Activated naive CD8-positive, alpha-beta T cell treated with anti-CD3 and anti-CD28 coated beads, Interleukin-2, amount 50 U/mL, for 16 hours (primary cell): ENCODE results near the gene DYNLT5.
"Not testable (repeated sequence)": the region's sequence is repeated elsewhere in the genome, so short reads cannot be mapped to it uniquely, and the experiment has no call there.

Experiments
- DNase-seq: peaks from one replicate; pipeline ENCODE4 v3.0.0-alpha.2; 2020; ENCODE audit warnings: low read depth, low spot score

DYNLT5 gene

GRCh38 chr1:66750577-66750976 lies 1.7 kb upstream of the DYNLT5 start:
- DNase-seq: no peak

DNA sequence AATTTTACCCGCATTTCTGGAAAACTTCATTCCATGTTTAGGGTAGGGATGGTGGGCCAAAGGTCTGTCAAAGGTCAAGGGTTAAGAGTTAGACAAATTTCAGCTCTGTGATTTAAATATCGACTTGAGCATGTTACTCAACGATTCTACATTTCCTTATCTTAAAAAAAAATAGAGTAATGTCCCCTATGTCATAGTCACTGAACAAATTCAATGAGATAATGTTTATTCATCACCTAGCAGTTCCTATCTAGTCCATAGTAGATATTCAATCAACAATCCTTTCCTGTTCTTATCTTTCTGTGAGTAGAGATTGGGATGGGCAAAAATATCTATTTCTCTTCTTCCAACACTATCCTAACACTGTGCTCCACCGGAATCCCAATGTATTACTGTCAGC lies 1.1 kb upstream of the DYNLT5 start:
- no peak for DNase-seq

DNA sequence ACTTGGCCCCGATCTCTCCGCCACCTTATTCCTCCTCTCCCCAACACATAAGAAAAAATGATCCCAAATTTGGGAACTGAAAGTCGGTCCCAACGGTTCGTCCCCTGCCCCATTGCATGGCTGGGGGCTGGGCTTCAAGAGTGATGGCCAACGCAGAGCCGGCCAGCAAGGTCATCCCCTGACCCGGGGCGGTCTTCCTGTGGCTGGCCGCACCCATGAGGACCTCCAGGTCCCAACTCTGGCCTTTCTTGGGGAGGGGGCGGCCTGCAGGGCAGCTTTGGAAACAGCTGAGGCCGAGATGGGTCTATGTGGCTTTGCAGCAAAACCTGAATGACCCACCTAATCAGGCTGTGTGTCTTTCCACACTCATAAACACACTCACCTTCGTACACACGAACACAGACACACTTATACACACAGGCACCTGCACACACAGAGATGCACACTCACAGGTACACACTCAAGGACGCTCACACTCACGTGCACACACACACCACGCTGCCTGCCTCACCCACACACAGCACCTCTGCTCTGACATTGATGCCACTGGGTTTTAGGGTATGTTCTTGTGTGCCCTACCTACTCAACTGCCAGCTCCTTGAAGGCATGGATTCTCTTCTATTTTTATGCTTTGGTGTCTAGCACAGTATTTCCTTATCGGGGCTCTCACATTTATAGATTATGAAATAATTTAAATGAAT lies 562 bp downstream of the DYNLT5 start:
- DNase-seq: no peak

DNA sequence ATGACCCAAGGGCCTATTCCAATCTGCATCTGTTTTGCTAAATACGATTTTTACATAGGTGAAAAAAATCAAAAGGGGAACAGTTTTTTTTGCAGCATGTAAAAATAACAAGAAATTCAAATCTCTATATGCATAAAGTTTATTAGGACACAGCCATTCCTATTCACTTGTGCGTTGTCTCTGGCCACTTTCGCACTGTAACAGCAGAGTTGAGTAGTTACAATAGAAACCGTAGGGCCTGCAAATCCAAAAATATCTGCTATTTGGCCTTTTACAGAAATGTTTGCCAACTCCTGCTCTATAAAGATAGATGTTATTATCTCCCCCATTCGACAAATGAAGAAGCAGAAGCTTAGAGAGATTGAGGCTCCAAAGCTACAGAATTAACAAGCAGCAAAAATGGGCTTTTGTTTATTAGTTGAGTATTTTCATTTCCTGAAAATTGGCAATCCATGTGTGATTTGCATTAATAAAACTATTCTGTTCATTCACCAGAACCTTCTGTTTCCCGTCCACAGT lies 5.5 kb downstream of the DYNLT5 start:
- no peak for DNase-seq

DNA sequence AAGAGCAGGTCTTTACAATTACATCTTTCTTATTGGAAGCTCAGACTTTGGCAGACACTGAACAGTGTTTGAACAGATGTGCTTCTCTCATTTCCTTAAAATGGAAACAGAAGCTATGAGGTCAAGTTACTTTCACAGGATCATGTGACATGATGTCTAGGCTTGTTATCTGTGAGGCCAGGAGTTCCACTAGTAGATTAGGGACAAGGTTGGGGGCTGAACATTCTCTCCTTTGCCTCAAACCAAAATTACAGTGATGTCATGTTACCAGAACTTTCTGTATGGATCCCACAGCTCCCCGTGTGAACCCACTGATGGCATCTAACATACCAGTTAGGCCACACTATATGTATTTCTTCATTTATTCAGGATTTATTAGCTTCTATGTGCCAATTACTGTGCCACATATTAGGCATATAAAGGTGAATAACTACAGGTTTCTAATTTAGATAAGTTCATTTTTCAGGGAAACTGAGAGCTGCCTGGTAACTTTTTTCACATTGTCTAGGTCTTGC lies 6.0 kb downstream of the DYNLT5 start:
- DNase-seq: no peak

DNA sequence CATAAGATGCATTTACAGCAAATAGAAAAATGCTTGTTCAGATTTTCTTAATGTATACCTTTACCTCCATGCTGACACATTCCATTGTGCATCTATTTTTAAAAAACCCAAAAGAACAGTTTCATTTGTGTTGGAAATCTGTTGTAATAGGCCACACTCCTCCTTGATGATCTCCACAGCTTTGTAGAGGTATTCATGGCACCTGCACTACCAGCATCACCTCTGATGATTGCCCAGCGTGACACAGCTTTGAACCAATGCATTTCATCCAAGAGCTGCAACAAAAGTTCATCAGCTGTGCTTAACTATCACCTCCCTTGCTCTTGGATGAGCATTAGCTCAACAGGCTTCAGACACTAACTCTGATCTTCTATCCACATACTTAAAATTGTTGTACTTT lies 8.2 kb downstream of the DYNLT5 start:
- no peak for DNase-seq

- DNase-seq: no peak
Measured at GRCh38 chr1:66761221-66761620, 9.0 kb downstream of the DYNLT5 start.

DNA sequence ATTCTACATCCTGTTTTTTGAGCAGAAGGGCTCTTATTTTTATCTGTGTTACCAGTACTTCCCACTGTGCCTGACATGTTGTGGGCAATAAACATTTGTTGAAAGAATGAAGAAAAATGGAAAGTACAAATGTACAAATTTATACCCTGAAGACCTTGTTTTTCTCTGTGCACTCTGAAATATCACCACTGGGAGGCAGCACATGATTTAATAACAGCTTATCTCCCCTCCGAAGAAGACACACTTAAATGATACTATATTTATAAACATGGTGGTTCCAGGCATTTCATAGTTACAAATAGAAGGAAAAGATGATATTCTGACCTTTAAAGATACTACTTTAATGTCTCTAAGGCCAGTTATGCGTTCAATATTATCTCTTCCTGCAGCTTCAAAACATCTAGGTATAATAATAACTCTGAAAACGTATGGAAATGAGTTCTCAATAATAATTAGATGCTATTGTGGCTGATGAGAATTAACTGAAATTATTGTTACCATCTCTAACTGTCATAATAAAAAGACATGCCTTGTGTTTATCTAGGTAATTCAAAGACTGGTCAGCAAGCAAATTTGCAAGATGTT lies 12.8 kb downstream of the DYNLT5 start:
- DNase-seq: peak; percentile 25

GRCh38 chr1:66767626-66768025 lies 15.4 kb downstream of the DYNLT5 start:
- no peak for DNase-seq

DNA sequence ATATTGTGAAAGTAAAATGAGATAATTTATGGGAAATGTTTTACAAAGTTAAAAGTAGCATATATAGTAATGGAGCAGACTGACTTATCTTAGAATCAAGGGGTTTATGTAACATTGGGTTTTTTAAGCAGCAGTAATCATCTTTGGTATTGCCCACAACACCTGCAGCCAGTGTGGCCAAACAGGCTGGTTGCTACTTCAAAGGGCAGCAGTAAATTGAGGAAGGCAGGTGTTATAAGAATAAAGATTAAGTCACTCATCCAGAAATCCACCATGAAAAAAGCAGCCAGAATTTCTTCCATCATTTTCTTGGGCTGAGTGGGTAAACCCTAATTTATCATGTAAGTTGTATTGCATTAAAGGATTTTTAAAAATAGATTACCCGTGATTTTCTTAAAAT lies 16.7 kb downstream of the DYNLT5 start:
- DNase-seq: no peak

- no peak for DNase-seq
Measured at GRCh38 chr1:66769512-66770229, 17.4 kb downstream of the DYNLT5 start.

GRCh38 chr1:66770240-66770639 lies 18.0 kb downstream of the DYNLT5 start:
- no peak for DNase-seq

GRCh38 chr1:66770694-66771093 lies 18.4 kb downstream of the DYNLT5 start:
- DNase-seq: no peak

- no peak for DNase-seq
Measured at GRCh38 chr1:66773227-66773626, 21.0 kb downstream of the DYNLT5 start.

- DNase-seq: no peak
Measured at GRCh38 chr1:66774438-66774837, 22.2 kb downstream of the DYNLT5 start.

DNA sequence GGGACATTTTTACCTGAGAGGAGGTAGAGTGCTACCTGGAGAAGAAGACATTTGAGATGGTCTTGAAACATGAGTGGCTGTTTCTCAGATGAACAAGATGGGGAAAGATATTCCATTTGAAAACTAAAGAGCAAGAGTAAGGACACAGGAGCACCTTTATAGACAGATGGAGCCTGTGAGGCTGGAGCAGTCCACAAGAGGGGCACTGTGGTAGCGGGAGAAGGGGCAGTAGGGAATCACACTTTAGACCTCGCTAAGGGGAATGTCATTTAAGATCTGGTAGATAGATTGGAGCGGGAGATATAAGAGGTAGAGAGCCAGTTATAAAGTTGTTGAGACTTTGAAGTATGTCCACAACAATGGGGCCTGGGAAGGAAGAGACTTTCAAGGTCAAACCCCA lies 23.4 kb downstream of the DYNLT5 start:
- no peak for DNase-seq

DNA sequence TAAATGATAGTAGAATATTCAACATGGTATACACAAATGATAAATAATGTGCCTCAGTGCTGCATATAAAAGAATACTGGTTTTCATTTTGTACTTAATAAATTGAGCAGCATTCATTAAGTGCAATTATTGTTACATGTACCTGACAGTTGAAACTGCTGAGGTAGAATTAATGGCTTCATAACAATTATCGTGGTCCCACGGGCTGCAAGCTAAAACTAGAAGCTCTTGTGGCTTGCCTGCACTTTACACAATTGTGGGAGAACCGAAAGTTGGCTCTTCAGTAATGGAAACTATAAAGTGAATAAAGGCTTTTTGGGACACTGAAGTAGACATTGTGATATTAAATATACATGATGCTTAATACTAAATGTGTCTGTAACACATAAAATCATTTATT lies 25.6 kb downstream of the DYNLT5 start:
- DNase-seq: no peak

GRCh38 chr1:66778266-66778665 lies 26.0 kb downstream of the DYNLT5 start:
- no peak for DNase-seq

DNA sequence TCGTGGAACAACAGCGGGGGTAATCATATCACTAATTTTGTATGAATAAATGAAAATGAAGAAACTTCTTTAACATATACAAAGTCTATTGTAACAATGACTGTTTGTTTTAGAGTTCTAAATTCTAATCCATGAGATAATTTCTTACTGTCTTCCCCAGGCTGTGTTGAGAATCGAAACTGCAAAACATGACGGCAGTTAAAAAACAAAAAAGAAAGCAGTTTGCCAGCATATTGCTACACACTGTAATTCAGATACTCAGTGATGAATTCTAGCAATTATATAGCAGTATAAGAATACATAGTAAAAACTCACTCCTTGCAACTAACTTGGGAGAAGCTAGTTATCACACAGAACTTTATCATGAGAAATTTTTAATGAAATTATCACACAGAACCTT lies 26.7 kb downstream of the DYNLT5 start:
- DNase-seq: no peak

GRCh38 chr1:66779475-66780078 lies 27.3 kb downstream of the DYNLT5 start:
- DNase-seq: no peak

- not testable (repeated sequence) for DNase-seq
Measured at GRCh38 chr1:66785800-66786199, 33.5 kb downstream of the DYNLT5 start.

DNA sequence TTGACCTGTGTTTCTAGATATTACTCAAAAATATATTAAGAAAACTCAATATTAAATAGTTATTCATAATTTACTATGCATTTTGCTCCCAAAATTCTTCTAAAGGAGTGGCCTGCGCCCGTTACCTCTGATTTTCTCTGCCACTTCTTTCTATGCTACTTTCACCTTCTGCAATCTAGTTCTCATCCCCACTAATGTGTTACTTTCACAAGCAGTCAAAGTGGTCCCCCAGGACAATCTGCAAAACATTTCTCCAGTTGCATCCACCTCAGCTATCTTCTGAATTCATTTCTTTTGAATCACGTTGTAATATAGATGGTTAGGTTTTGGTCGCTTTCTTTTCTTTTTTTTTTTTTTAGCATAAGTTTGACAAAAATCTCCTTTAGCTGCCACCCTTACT lies 35.4 kb downstream of the DYNLT5 start:
- DNase-seq: no peak
